Peyer's patch (tissue), 4 donors: ENCODE data around the gene WNT3A. TPM values are rescaled to one million over a fixed set of nuclear protein-coding genes. Genes with fewer than 3 reads are reported as not detected.
A peak's percentile ranks its signal among the peaks of the same experiment; 100 is the strongest.

Source experiments
- DNase-seq, 3 donors: peaks; one replicate each; pipeline ENCODE4 v3.0.0-alpha.2; 2017 to 2019
- H3K27ac ChIP-seq, 4 donors: fragments of 200-600 bp; sonication (generic); one replicate each; pipeline ENCODE4 v1.5.1; 2016 to 2019
- H3K27me3 ChIP-seq, 2 donors: fragments of 200-600 bp; sonication (generic); one replicate each; pipeline ENCODE4 v1.5.1; 2019
- H3K36me3 ChIP-seq, 3 donors: fragments of 200-600 bp; sonication (generic); one replicate each; pipeline ENCODE4 v1.5.1; 2016 to 2019
- H3K4me1 ChIP-seq, 4 donors: fragments of 200-600 bp; sonication (generic); one replicate each; pipeline ENCODE4 v1.5.1; 2016 to 2019
- H3K4me3 ChIP-seq, 4 donors: fragments of 200-600 bp; sonication (generic); 1 replicate in 3 of 4; 2 replicates in 1 of 4; pipeline ENCODE4 v1.5.1; 2016 to 2019; ENCODE audit warnings: mild to moderate bottlenecking in 1 of 4
- H3K9me3 ChIP-seq, 4 donors: fragments of 200-600 bp; sonication (generic); one replicate each; pipeline ENCODE4 v1.5.1; 2016 to 2019; ENCODE audit warnings: mild to moderate bottlenecking in 1 of 4
- POLR2A ChIP-seq, 2 donors: fragments of 450-650 bp; IDR thresholded peaks; one replicate each; pipeline ENCODE4 v1.5.1; 2017; ENCODE audit warnings: antibody characterized with exemption in 2 of 2, mild to moderate bottlenecking in 2 of 2, moderate library complexity in 2 of 2
- total RNA-seq, 4 donors: library from RNA; depleted of rRNA; stranded (reverse); fragments of >200 nt; gene quantifications; one replicate each; pipeline ENCODE4 v1.1.0, GENCODE V29; 2016
- TF ChIP-seq, protein P1 (sequence below), 6 experiments: fragments of 450-650 bp in 4 of 6; fragments of 200-600 bp in 2 of 6; sonication (generic) in 1 of 6; IDR thresholded peaks; one replicate each; pipeline ENCODE4 v1.5.1; 2017 to 2019; ENCODE audit warnings: antibody characterized with exemption in 6 of 6, mild to moderate bottlenecking in 3 of 6, moderate library complexity in 1 of 6

The WNT3A gene
- total RNA-seq, 4 donors from 2014 or later = not detected

DNA sequence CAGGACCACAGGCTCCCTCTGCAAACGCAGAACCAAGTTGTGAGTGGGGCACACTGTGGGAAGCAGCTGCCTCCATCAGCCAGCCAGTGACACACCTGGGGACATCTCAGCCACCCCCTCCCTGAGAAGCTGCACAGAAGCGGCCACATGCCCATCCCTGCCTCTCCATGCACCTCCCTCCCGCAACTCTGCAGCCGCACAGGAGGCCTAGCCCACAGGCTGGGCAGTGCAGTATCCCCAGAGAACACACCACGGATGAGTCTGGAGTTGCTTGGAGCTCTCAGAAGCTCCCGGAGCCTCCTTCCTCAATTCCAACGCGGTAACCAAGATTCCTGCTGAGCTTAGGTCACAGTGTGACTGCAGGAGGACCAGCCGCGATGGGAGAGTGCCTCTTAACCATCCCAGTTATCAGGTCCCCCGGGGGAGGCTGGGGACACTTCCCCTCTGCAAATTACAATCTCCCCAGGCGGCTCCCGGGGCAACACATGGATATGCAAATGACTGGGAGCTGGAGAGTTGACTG lies 1.2 kb upstream of the WNT3A start:
- H3K4me1 ChIP-seq = peaks cover 0 to 11% (median 3%) of the 10 kb centered on the region in 4 donors
- TF ChIP-seq, protein P1, sequence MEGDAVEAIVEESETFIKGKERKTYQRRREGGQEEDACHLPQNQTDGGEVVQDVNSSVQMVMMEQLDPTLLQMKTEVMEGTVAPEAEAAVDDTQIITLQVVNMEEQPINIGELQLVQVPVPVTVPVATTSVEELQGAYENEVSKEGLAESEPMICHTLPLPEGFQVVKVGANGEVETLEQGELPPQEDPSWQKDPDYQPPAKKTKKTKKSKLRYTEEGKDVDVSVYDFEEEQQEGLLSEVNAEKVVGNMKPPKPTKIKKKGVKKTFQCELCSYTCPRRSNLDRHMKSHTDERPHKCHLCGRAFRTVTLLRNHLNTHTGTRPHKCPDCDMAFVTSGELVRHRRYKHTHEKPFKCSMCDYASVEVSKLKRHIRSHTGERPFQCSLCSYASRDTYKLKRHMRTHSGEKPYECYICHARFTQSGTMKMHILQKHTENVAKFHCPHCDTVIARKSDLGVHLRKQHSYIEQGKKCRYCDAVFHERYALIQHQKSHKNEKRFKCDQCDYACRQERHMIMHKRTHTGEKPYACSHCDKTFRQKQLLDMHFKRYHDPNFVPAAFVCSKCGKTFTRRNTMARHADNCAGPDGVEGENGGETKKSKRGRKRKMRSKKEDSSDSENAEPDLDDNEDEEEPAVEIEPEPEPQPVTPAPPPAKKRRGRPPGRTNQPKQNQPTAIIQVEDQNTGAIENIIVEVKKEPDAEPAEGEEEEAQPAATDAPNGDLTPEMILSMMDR (IDR thresholded peaks at IDR 0.05) = no peak
- no peak for TF ChIP-seq POLR2A (IDR thresholded peaks at IDR 0.05)
- H3K9me3 ChIP-seq = no peaks in the 10 kb centered on the region
- peaks cover 0 to 38% of the 10 kb centered on the region in 2 donors for H3K27me3 ChIP-seq
- H3K4me3 ChIP-seq = no peak overlapping the region
- H3K36me3 ChIP-seq = no peaks in the 10 kb centered on the region
- H3K27ac ChIP-seq = no peak overlapping the region
- DNase-seq = peak in 1 of 3 donors; percentile 8

DNA sequence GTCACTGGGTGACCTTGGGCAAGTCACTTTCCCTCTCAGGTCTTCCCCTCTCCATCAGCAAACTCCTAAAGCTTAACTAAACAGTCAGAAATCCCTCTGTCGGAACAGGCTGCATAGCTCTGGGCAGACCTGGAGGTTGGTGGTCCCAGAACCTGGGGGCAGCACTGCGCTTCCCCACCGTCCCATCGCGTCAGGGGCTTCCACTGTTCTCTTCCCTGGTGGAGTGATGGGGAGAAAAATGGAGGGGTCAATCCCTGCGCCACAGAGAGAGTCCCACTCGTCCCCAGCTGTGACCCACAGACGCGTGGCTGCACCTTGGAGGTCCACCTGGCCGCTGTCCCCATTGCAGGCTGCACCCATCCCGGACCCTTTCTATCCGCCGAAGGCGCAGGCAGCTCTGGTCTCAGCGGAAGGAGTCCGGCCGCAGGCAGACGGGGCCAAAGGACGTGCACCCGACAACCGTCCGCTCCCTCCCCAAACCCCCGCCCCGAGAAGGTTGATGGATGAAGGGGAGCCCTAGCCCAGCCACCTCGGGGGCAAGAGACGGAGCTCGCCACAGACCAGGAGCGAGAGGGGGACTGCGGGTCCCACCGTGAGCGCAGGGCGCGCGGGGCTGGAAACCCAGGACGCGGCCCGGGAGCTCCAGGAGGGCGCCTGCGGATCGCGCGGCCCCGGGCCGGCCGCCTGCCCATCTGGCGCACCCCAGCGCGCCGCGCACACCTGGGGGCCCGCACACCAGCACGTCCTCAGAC lies 588 bp upstream of the WNT3A start:
- H3K27ac ChIP-seq = no peak overlapping the region
- H3K4me1 ChIP-seq = peaks cover 0 to 11% (median 3%) of the 10 kb centered on the region in 4 donors
- DNase-seq = no peak
- no peak for TF ChIP-seq POLR2A (IDR thresholded peaks at IDR 0.05)
- TF ChIP-seq, protein P1 (IDR thresholded peaks at IDR 0.05) = no peak
- peaks cover 0 to 38% of the 10 kb centered on the region in 2 donors for H3K27me3 ChIP-seq
- no peaks in the 10 kb centered on the region for H3K9me3 ChIP-seq
- no peak overlapping the region for H3K4me3 ChIP-seq
- no peaks in the 10 kb centered on the region for H3K36me3 ChIP-seq

DNA sequence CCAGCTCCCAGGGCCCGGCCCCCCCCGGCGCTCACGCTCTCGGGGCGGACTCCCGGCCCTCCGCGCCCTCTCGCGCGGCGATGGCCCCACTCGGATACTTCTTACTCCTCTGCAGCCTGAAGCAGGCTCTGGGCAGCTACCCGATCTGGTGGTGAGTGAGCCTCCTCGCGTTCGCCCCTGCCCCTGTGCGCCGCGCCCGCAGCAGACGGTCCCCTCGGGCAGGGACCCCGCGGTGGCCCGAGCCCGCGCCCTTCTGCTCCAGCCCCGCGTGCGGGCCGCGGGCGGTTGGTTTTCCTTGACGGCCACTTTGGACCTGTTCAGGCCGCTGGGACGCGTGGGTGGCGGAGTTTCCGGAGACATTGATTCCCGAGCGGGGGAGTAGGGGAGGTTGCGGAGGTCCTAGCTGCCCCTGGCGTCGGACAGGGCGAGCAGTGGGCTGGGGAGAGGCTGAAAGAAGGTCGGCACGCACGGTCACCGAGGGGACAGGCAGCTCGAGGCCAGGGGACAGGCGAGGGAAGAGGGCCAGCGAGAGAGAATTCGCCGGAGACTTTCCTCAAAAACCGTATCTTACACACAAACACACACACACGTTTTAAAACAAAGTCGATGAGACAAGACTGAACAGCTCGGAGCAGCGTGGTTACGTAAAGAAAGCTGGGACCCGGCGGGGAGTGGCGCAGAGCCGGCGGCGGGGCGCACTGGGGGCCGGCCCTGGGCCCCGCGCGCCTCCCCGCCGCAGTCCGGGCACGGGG lies 427 bp downstream of the WNT3A start:
- peak in 1 of 3 donors; percentile 30 for DNase-seq

DNA sequence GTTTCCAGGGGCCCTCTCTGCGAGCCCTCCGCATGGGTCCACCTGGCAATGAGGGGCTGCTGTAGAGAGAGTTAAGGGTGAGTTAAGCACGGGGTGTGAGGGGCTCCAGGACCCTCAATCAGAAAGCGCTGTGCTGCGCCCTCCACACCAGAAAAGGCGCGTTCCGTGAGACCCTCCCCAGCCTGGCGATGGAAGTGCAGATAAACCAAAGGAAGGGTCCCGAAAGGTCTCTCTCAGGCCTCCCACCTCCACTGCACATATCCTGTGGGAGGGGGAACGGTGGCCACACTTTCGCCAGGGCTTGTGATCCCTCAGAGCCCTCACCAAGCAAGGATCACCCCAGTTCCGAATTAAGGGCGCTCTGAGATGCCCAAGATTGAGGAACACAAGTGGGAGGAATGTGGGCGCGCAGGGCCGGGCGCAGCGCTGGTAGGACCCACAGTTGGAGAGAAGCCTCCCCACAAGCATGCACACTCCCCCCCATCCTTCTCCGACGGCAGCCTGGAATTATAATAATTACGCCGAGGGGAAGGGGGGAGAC lies 1.1 kb downstream of the WNT3A start:
- TF ChIP-seq POLR2A (IDR thresholded peaks at IDR 0.05) = no peak
- TF ChIP-seq, protein P1 (IDR thresholded peaks at IDR 0.05) = no peak
- peaks cover 0 to 11% (median 3%) of the 10 kb centered on the region in 4 donors for H3K4me1 ChIP-seq
- DNase-seq = peak; percentile 9 to 41 (median 28)
- peaks cover 0 to 38% of the 10 kb centered on the region in 2 donors for H3K27me3 ChIP-seq
- H3K27ac ChIP-seq = no peak overlapping the region
- no peaks in the 10 kb centered on the region for H3K9me3 ChIP-seq
- H3K36me3 ChIP-seq = no peaks in the 10 kb centered on the region
- no peak overlapping the region for H3K4me3 ChIP-seq

More for the DNA sequence above, 427 bp downstream of the WNT3A start:
- no peak for TF ChIP-seq POLR2A (IDR thresholded peaks at IDR 0.05)
- TF ChIP-seq, protein P1 (IDR thresholded peaks at IDR 0.05) = no peak
- peak overlapping the region in 1 of 4 donors; percentile 7 for H3K4me3 ChIP-seq
- peaks cover 0 to 11% (median 3%) of the 10 kb centered on the region in 4 donors for H3K4me1 ChIP-seq
- H3K27ac ChIP-seq = no peak overlapping the region
- peaks cover 0 to 38% of the 10 kb centered on the region in 2 donors for H3K27me3 ChIP-seq
- H3K36me3 ChIP-seq = no peaks in the 10 kb centered on the region
- H3K9me3 ChIP-seq = no peaks in the 10 kb centered on the region

DNA sequence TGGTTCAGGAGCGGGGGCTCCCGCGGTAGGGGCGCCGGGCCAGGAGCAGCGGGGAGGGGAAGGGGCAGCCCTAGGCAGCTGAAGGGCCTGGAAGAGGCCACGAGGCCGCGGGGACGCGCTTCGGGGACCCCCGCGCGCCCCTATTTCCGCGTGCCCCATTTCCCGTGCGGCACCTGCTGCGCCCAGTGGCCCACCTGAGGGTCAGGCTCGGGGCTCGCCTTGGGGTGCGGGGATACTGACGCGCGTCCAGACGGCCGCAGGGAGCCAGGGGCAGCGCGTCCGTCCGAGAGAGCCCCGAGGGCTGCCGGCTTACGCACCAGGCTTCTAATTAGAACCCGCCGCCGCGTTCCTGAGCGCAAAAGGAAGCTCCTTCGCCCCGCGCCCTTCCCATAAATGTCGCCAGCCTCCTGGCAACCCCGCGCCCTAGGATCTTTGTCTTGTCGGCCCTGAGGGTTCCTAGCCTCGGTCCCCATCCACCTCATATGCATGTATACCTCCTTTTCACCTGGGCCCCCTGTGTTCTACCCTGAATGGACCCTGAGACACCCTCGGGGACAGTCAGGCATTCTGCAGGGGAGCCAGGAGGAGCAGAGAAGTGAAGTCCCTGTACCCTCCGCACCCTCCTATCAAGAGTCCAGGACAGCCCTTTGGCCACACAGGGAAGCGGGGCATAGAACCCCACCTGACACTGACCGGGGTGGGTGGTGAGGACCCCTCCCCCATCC lies 1.8 kb downstream of the WNT3A start:
- peaks cover 0 to 38% of the 10 kb centered on the region in 2 donors for H3K27me3 ChIP-seq

More for the DNA sequence above, 1.8 kb downstream of the WNT3A start:
- Histone ChIP-seq H3K4me1 (peaks cover 0 to 11% (median 3%) of the 10 kb centered on the region in 4 donors), H3K4me3 (no peak overlapping the region), H3K9me3 (no peaks in the 10 kb centered on the region), H3K27ac (no peak overlapping the region), H3K36me3 (no peaks in the 10 kb centered on the region)
- TF ChIP-seq POLR2A (IDR thresholded peaks at IDR 0.05) = no peak
- TF ChIP-seq, protein P1 (IDR thresholded peaks at IDR 0.05) = no peak
- peak; percentile 3 to 41 (median 40) for DNase-seq
